ENCODE data around the gene POLR3E. TPM values are rescaled to one million over a fixed set of nuclear protein-coding genes. Genes with fewer than 3 reads are reported as not detected.
A peak's percentile ranks its signal among the peaks of the same experiment; 100 is the strongest.

Gene POLR3E
- polyA plus RNA-seq, 3 donors = 51.9 to 76.8 (median 53.0) TPM

- DNase-seq (ENCODE audit: extremely low read depth in 1 of 11, low read depth in 9 of 11, low spot score in 4 of 11) = no peak
Measured at GRCh38 chr16:22311520-22311919, 14.3 kb downstream of the POLR3E start.

DNA sequence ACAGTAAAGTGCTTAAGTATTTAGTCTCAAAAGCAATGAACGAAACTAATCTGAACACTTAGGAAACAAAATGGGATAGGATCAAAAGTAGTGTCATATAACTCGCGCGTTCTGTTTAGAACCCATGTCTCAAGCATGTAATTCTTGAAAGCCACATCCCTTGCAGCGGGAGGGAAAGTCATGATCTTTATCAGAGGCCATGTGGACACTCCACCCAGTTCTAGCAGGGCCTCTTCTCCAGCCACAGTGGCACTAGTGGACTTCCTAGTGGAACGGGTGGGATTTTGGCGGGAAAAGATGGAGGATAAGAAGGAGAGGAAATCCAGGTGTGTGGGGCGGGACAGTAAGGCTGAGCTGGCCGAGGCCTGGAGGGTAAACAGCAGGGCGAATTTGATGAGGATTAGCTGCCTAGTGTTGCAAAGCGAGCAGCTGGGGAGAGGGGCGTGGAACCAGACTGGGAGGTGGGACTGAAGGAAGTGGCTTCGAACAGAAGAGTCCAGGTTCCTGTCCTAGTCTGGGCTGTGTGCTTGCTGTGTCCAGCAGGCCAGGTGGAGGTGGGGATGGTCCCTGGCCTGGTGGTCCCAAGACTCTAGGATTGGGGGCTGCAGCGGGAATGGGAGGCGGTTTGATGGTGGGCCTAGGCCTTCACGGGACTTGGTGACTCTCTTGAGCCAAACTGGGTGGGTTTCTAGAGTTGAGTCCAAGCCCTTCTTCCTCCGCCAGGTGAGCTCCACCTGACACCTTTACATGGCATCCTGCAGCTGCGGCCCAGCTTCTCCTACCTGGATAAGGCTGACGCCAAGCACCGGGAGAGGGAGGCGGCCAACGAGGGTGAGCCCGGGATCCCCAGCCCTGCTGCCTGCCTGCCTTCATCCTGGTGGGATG is 15.9 kb downstream of the POLR3E start:
- no peak for DNase-seq (ENCODE audit: extremely low read depth in 1 of 11, low read depth in 9 of 11, low spot score in 4 of 11)

- no peak for DNase-seq (ENCODE audit: extremely low read depth in 1 of 11, low read depth in 9 of 11, low spot score in 4 of 11)
Measured at GRCh38 chr16:22313876-22314470, 16.8 kb downstream of the POLR3E start.

GRCh38 chr16:22314661-22315626 is 17.7 kb downstream of the POLR3E start:
- no peak for DNase-seq (ENCODE audit: extremely low read depth in 1 of 11, low read depth in 9 of 11, low spot score in 4 of 11)

DNA sequence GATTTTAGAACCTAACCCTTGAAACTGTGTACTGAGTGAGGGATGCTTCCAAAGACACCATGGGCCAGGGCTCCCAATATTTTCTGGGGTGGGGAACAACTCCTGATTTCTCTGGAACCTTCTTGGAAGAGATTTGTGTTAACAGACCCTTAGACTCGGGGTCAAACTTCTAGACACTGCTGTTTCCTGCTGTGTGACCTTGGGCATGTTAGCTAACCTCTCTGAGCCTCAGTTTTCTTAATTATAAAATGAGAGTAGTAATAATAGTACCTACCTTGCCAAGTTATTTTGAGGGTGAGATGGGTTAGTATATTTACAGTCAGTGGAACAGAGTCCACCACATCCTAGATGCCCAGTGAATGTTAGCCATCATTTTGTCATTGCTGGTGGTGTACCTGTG is 18.8 kb downstream of the POLR3E start:
- no peak for DNase-seq (ENCODE audit: extremely low read depth in 1 of 11, low read depth in 9 of 11, low spot score in 4 of 11)

- no peak for DNase-seq (ENCODE audit: extremely low read depth in 1 of 11, low read depth in 9 of 11, low spot score in 4 of 11)
Measured at GRCh38 chr16:22316411-22316811, 19.2 kb downstream of the POLR3E start.

- no peak for DNase-seq (ENCODE audit: extremely low read depth in 1 of 11, low read depth in 9 of 11, low spot score in 4 of 11)
Measured at GRCh38 chr16:22317001-22317530, 19.9 kb downstream of the POLR3E start.

DNA sequence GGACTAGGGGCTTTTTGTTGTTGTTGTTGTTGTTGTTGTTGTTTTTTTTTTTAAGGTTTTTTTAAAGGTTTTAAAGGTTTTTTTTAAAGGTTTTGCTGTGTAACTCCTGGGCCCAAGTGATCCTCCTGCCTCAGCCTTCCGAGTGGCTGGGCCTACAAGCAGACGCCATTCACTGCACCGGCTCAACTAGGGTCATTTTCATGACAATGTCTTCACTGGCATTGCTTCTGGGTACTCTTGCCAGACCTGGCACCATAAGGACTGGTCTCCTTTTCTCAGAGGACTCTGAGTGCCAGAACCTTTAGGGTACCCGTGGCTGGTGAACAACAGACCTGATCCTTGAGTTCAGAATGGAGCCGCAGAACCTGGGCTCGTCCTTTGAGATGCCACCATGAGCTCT is 20.4 kb downstream of the POLR3E start:
- DNase-seq (ENCODE audit: extremely low read depth in 1 of 11, low read depth in 9 of 11, low spot score in 4 of 11) = no peak

DNA sequence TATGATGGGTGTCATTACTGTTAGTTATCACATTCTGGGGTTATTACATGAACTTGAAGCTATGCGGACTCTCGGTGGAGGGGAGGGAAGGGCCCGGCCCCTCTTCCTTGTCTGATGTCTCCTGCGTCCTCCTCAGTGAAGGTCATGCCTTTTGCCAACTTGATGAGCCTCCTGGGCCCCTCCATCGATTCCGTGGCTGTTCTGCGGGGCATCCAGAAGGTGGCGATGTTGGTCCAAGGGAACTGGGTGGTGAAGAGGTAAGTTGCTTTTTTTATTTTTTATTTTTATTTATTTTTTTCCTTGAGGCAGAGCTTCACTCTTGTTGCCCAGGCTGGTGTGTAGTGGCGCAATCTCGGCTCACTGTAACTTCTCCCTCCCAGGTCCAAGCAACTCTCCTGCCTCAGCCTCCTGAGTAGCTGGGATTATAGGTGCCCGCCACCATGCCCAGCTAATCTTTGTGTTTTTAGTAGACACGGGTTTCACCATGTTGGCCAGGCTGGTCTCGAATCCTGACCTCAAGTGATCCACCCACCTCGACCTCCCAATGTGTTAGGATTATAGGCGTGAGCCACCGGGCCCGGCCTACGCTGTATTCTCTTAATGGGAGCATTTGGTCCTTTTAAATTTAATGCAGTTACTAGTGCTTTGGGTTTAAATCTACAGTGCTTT is 21.6 kb downstream of the POLR3E start:
- no peak for DNase-seq (ENCODE audit: extremely low read depth in 1 of 11, low read depth in 9 of 11, low spot score in 4 of 11)

DNA sequence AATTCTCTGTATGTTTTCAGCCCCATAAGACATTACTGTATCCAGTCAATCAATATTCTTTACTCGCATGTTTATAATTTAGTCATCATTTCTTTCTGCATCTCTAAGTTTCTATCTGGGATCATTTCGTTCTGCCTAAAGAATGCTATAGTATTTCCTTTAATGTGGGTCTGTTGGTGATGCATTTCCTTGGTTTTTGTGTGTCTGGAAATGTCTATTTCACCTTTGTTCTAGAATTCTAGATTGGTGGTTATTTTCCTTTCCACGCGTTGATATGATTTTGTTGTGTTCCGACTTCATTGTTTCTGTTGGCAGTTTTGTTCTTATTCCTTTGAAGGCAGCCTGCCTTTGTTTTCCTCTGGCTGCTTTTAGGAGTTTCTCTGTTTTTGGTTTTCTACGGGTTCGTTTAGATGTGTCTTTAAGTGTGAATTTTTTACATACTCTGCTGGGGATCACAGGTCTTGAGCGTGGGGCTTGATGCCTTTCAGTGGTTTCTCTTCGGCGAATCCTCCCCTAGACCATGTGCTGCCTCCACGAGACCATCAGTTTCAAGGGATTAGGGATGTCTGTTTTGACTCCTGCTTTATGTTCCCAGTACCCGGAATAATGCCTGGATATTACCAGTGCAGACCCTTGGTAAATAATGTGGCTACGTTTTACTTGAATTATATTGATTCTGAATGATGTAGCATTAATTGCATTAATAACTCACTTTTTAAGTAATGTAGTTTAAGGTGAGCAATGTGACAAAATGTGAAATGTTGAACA is 23.5 kb downstream of the POLR3E start:
- DNase-seq (ENCODE audit: extremely low read depth in 1 of 11, low read depth in 9 of 11, low spot score in 4 of 11) = no peak

GRCh38 chr16:22321340-22322001 is 24.3 kb downstream of the POLR3E start:
- peak; percentile 21 to 64 (median 49) for DNase-seq (ENCODE audit: extremely low read depth in 1 of 11, low read depth in 9 of 11, low spot score in 4 of 11)

DNA sequence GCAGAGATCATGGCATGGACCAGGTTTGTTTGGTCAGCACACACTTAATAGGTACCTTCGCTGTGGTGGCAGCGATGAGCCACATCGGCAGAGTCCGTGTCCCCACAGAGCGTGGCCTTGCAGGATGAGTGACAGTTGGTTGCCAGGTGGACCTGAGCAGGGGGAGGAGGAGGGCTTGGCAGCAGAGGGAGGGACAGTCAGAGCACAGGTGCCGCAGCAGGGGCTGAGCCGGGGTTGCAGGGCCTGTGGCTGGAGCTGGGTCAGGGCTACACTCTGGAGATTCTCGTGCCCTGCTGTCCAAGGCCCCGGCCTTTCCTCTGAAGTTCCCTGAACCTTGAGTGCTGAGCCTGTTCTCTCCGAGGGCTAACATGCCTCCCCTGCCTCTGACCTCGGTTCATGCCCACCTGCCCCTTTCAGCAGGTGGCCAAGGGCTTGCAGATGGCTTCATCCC is 24.8 kb downstream of the POLR3E start:
- DNase-seq (ENCODE audit: extremely low read depth in 1 of 11, low read depth in 9 of 11, low spot score in 4 of 11) = no peak

DNA sequence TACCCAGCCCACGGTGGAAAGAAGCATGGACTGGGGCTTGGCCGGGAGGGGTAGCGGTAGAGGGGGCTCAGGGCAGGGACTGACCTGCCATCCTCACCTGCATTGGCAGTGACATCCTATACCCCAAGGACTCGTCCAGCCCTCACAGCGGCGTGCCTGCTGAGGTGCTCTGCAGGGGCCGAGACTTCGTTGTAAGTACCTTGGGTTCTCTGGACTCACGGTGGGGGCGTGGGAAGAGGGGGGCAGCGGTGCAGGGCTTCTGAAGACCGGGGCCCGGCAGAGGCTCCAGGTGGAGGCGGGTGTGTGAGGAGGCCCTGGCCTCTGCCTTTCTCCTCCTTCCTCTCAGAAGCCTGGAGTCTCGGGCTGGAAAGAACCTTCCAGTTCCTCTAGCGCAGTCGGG is 25.5 kb downstream of the POLR3E start:
- no peak for DNase-seq (ENCODE audit: extremely low read depth in 1 of 11, low read depth in 9 of 11, low spot score in 4 of 11)

GRCh38 chr16:22323173-22323958 is 26.2 kb downstream of the POLR3E start:
- DNase-seq (ENCODE audit: extremely low read depth in 1 of 11, low read depth in 9 of 11, low spot score in 4 of 11) = no peak

DNA sequence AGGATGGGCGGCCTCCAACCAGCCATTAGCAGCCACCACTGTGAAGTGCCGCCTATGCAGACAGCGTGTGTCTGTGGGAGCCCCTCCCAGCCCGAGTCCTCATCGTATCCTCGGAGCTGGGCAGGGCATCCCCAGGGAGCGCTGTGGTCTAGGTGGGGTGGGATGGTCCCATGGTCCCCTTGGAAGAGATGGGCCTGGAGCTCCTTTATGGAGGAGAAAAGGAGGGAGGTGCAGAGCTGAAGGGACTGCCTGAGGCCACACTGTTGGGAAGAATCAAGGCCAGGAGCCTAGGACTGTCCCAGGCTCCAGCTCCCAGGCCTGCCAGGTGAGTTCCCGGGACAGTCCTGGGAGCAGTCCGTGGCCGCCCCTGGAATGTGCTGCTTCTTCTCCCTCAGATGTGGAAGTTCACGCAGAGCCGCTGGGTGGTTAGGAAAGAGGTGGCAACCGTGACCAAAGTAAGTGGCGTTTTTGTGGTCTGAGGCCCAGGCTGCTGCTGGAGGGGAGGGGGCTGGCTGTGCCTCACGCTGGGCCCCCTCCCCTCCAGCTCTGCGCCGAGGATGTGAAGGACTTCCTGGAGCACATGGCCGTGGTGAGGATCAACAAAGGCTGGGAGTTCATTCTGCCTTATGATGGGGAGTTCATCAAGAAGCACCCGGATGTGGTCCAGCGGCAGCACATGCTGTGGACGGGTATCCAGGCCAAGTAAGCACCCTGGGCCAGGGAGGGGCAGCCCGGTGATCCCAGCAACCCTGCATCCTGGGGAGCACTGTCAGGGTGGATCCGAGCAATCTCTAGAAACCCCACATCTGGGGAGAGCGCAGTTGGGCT is 27.0 kb downstream of the POLR3E start:
- DNase-seq (ENCODE audit: extremely low read depth in 1 of 11, low read depth in 9 of 11, low spot score in 4 of 11) = no peak

All from renal cortex interstitium (tissue), 11 donors.